GM12878 (cell line): ENCODE results near the gene PDE8B. TPM values are rescaled to one million over a fixed set of nuclear protein-coding genes. Genes with fewer than 3 reads are reported as not detected.

Experiments used
- ATAC-seq: fragments of 200-7000 bp; cut with Tn5 transposase; 3 replicates; pipeline ENCODE4 v1.9.1; 2020; ENCODE audit warnings: mild to moderate bottlenecking, moderate library complexity
- BruUV-seq: library from RNA; stranded (reverse); fragments of 400-500 nt; replicated peaks from 2 replicates; lab custom pipeline; 2021; lab: Mats Ljungman, UMichigan
- CTCF ChIA-PET: fragments of 300-600 bp; sonication (Branson Sonifier 250); formaldehyde crosslinking; extraction: SDS; loops from one replicate; lab custom pipeline; 2021; ENCODE audit warnings: inconsistent platforms; lab: Yijun Ruan, JAX
- POLR2A ChIA-PET: fragments of 350-600 bp; formaldehyde crosslinking; extraction: SDS; loops from one replicate; lab custom pipeline; 2021; ENCODE audit warnings: inconsistent platforms; lab: Charles Lee
- RAD21 ChIA-PET: fragments of 300-600 bp; sonication (Branson Sonifier 250); formaldehyde crosslinking; loops from one replicate; lab custom pipeline; 2023; ENCODE audit warnings: antibody characterized with exemption; ENCODE audit not compliant: unreplicated experiment; lab: Charles Lee
- SMC1A ChIA-PET: fragments of 300-600 bp; sonication (Branson Sonifier 250); formaldehyde crosslinking; loops from one replicate; lab custom pipeline; 2023; ENCODE audit not compliant: unreplicated experiment, uncharacterized antibody; lab: Charles Lee
- DNase-seq: peaks from one replicate; pipeline ENCODE4 v3.0.0-alpha.2; 2011; ENCODE audit warnings: low read depth, low spot score
- FAIRE-seq: peaks from 3 replicates; lab custom pipeline; 2011; peaks lifted over from hg19 to GRCh38; lab: Jason Lieb, UNC
- H2AFZ ChIP-seq: 2 replicates; pipeline ENCODE4 v1.6.0; 2011; ENCODE audit warnings: low read depth, low read length, control low read depth; ENCODE audit not compliant: control insufficient read depth
- H3K27ac ChIP-seq: 2 replicates; pipeline ENCODE4 v1.5.1; 2011; ENCODE audit warnings: control low read depth; ENCODE audit not compliant: control insufficient read depth, insufficient read depth
- H3K27me3 ChIP-seq, 2 experiments: replicated peaks in 1 of 2; 2 replicates each; pipeline versions ENCODE4 v1.6.0 to v1.6.1; 2011; ENCODE audit warnings: low read length in 1 of 2; ENCODE audit not compliant: control insufficient read depth in 2 of 2, insufficient read depth in 2 of 2
- H3K36me3 ChIP-seq, 2 experiments: 2 replicates each; pipeline ENCODE4 v1.5.1; 2011; ENCODE audit warnings: low read length in 1 of 2; ENCODE audit not compliant: control insufficient read depth in 2 of 2, insufficient read depth in 2 of 2
- H3K4me1 ChIP-seq: 2 replicates; pipeline ENCODE4 v1.6.1; 2011; ENCODE audit warnings: mild to moderate bottlenecking, low read length, moderate library complexity, mixed read lengths; ENCODE audit not compliant: control insufficient read depth, insufficient read depth
- H3K4me2 ChIP-seq: 2 replicates; pipeline ENCODE4 v1.6.0; 2011; ENCODE audit warnings: control low read depth; ENCODE audit not compliant: control insufficient read depth, insufficient read depth
- H3K4me3 ChIP-seq: fragments of 200-600 bp; sonication (generic); 2 replicates; pipeline ENCODE4 v1.5.1; 2016
- H3K79me2 ChIP-seq: 2 replicates; pipeline ENCODE4 v1.6.0; 2011; ENCODE audit warnings: low read length; ENCODE audit not compliant: control insufficient read depth, insufficient read depth
- H3K9ac ChIP-seq: 2 replicates; pipeline ENCODE4 v1.8.0; 2011; ENCODE audit warnings: low read length, control low read depth, mixed read lengths; ENCODE audit not compliant: control insufficient read depth, insufficient read depth
- H3K9me3 ChIP-seq: replicated peaks from 3 replicates; pipeline ENCODE4 v1.5.1; 2011; ENCODE audit warnings: mild to moderate bottlenecking, low read length; ENCODE audit not compliant: control insufficient read depth, insufficient read depth
- H4K20me1 ChIP-seq: 2 replicates; pipeline ENCODE4 v1.6.0; 2011; ENCODE audit not compliant: control insufficient read depth, insufficient read depth
- BMI1 ChIP-seq: fragments of 450-650 bp; IDR thresholded peaks from 2 replicates; pipeline ENCODE4 v1.6.1; 2016; ENCODE audit warnings: mild to moderate bottlenecking, moderate library complexity, borderline replicate concordance
- CHD2 ChIP-seq: IDR thresholded peaks from 2 replicates; pipeline ENCODE4 v1.6.1; 2011; ENCODE audit warnings: low read depth, low read length, improper control_type of control experiment, borderline replicate concordance
- CREM ChIP-seq: IDR thresholded peaks from 2 replicates; pipeline ENCODE4 v1.6.1; 2014; ENCODE audit warnings: antibody characterized with exemption, low read depth
- CTCF ChIP-seq, 3 experiments: IDR thresholded peaks in 2 of 3; conservative IDR thresholded peaks in 1 of 3; 2 replicates each; pipeline ENCODE4 v1.5.1; 2011; ENCODE audit warnings: low read depth in 3 of 3, low read length in 3 of 3, mild to moderate bottlenecking in 3 of 3, control low read depth in 2 of 3, moderate library complexity in 2 of 3, inconsistent platforms in 1 of 3, mixed read lengths in 1 of 3; ENCODE audit not compliant: control insufficient read depth in 2 of 3, insufficient read depth in 1 of 3; ENCODE audit errors: extremely low read depth in 1 of 3
- EP300 ChIP-seq, 2 experiments: fragments of 150-350 bp in 1 of 2; IDR thresholded peaks; 2 replicates each; pipeline ENCODE4 v1.6.1; 2011 to 2012; ENCODE audit warnings: low read depth in 2 of 2, low read length in 2 of 2, borderline replicate concordance in 1 of 2, improper control_type of control experiment in 1 of 2, inconsistent platforms in 1 of 2; ENCODE audit not compliant: control insufficient read depth in 1 of 2
- EZH2 ChIP-seq: IDR thresholded peaks from 2 replicates; pipeline ENCODE4 v1.6.1; 2012; ENCODE audit warnings: low read depth, mild to moderate bottlenecking, control low read depth, inconsistent platforms, low read length, borderline replicate concordance; ENCODE audit not compliant: control insufficient read depth
- JUNB ChIP-seq: IDR thresholded peaks from 2 replicates; pipeline ENCODE4 v1.6.1; 2016; ENCODE audit warnings: antibody characterized with exemption, mild to moderate bottlenecking
- NBN ChIP-seq: fragments of 450-650 bp; IDR thresholded peaks from 2 replicates; pipeline ENCODE4 v1.6.1; 2016
- NFYB ChIP-seq: IDR thresholded peaks from 2 replicates; pipeline ENCODE4 v1.6.1; 2011; ENCODE audit warnings: low read depth, mild to moderate bottlenecking, low read length, improper control_type of control experiment, moderate library complexity; ENCODE audit not compliant: insufficient read depth
- PAX5 ChIP-seq: IDR thresholded peaks from 2 replicates; pipeline ENCODE4 v1.6.1; 2011; ENCODE audit warnings: low read depth, low read length, borderline replicate concordance
- SRF ChIP-seq, 2 experiments: IDR thresholded peaks; 2 replicates each; pipeline ENCODE4 v1.6.1; 2011; ENCODE audit warnings: low read depth in 2 of 2, low read length in 2 of 2, mild to moderate bottlenecking in 1 of 2, moderate library complexity in 1 of 2
- STAT1 ChIP-seq: fragments of 450-650 bp; conservative IDR thresholded peaks from 2 replicates; pipeline ENCODE4 v1.6.1; 2014; ENCODE audit warnings: antibody characterized with exemption, mild to moderate bottlenecking
- SUPT20H ChIP-seq: IDR thresholded peaks from 2 replicates; pipeline ENCODE4 v1.6.1; 2011; ENCODE audit warnings: low read depth, mild to moderate bottlenecking, low read length, moderate library complexity, borderline replicate concordance; ENCODE audit not compliant: control insufficient read depth
- TARDBP ChIP-seq: IDR thresholded peaks from 2 replicates; pipeline ENCODE4 v1.6.1; 2016; ENCODE audit warnings: borderline replicate concordance
- WGBS: methylation state at CpG from one replicate; pipeline ENCODE4 v1.1.6; 2016; ENCODE audit warnings: low lambda C conversion rate; ENCODE audit not compliant: insufficient replicate concordance, insufficient coverage; ENCODE audit errors: missing lambda C conversion rate; 5-methylcytosine and 5-hydroxymethylcytosine counted together
- in situ Hi-C: fragments of 300-500 bp; cut with MboI; formaldehyde crosslinking; loops from 9 replicates; pipeline ENCODE4 v1.14.3; 2018; ENCODE audit warnings: mixed read lengths
- intact Hi-C: fragments of 100-400 bp; cut with micrococcal nuclease; formaldehyde crosslinking; loops from one replicate; pipeline ENCODE4 v1.14.2; 2022; ENCODE audit not compliant: unreplicated experiment
- polyA plus RNA-seq, 11 experiments: library from polyadenylated mRNA; depleted of rRNA in 4 of 11; unstranded in 6 of 11; stranded (reverse) in 5 of 11; fragments of >200 nt; fragmentation: Nextera tagmentation in 4 of 11; fragmentation: Illumina TruSeq in 1 of 11; extraction: Ambion mirVana in 4 of 11; extraction: Trizol in 1 of 11; gene quantifications; 1 replicate in 1 of 11; 2 replicates in 10 of 11; pipeline versions ENCODE4 v1.2.1 to v1.2.3, GENCODE V29; 2011 to 2016; ENCODE audit warnings: inconsistent platforms in 2 of 11, missing spikeins in 2 of 11, low read depth in 1 of 11
- total RNA-seq, 4 experiments: library from RNA; depleted of rRNA in 3 of 4; stranded (reverse); fragments of >200 nt in 3 of 4; fragmentation: Illumina TruSeq in 1 of 4; extraction: Trizol in 1 of 4; gene quantifications; 2 replicates each; pipeline versions ENCODE4 v1.2.1 to v1.2.3, GENCODE V29; 2013 to 2021
- TF ChIP-seq, protein P1 (sequence below): fragments of 450-650 bp; IDR thresholded peaks from 2 replicates; pipeline ENCODE4 v1.6.1; 2018; ENCODE audit warnings: borderline replicate concordance, mild to moderate bottlenecking; ENCODE audit not compliant: partially characterized antibody

Gene PDE8B
- total and polyA plus RNA-seq, 10 of the 15 experiments (the other 5 are each of a cell fraction or from before 2014, with no cell fraction given): 0.03 to 0.44 (median 0.20) TPM; not detected in 3

DNA sequence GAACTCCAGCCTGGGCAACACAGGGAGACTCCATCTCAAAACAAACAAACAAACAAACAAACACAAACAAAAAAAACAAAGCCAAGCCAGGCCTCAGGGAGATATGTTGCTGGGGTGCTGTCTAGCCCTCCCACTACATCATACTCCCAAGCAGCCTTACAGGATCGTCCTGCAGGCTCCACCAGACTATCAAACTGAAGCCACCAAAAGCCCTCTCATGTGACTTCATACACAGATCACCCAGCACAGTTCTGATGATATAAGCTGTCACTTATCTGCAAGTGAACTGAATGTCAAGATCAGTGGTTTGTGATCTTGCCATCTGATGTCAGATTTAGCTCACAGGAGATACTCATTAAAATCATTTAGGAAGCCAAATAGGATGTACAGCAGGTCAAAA, 238.4 kb downstream of the PDE8B start:
- no peak overlapping the region for H3K9ac ChIP-seq
- H3K4me1 ChIP-seq: no peaks in the 10 kb centered on the region
- no peak overlapping the region for H3K4me3 ChIP-seq
- WGBS: 27% methylated on average over 1 of the region's 1 CpG
- H4K20me1 ChIP-seq: no peaks in the 10 kb centered on the region
- H3K4me2 ChIP-seq: no peak overlapping the region
- POLR2A ChIA-PET: no interaction called here
- no peaks in the 10 kb centered on the region for H3K79me2 ChIP-seq
- ATAC-seq (no peak), FAIRE-seq (no peak), DNase-seq (no peak)
- H3K36me3 ChIP-seq: peaks cover 3 to 16% of the 10 kb centered on the region in 2 experiments; a peak in 3 of 4 replicates
- TF ChIP-seq TARDBP: no peak
- TF ChIP-seq CREM: no peak
- TF ChIP-seq, protein P1, sequence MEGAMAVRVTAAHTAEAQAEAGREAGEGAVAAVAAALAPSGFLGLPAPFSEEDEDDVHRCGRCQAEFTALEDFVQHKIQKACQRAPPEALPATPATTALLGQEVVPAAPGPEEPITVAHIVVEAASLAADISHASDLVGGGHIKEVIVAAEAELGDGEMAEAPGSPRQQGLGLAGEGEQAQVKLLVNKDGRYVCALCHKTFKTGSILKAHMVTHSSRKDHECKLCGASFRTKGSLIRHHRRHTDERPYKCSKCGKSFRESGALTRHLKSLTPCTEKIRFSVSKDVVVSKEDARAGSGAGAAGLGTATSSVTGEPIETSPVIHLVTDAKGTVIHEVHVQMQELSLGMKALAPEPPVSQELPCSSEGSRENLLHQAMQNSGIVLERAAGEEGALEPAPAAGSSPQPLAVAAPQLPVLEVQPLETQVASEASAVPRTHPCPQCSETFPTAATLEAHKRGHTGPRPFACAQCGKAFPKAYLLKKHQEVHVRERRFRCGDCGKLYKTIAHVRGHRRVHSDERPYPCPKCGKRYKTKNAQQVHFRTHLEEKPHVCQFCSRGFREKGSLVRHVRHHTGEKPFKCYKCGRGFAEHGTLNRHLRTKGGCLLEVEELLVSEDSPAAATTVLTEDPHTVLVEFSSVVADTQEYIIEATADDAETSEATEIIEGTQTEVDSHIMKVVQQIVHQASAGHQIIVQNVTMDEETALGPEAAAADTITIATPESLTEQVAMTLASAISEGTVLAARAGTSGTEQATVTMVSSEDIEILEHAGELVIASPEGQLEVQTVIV: no peak
- TF ChIP-seq SRF (IDR thresholded peaks at IDR 0.05; ENCODE audit: low read depth in 2 of 2, low read length in 2 of 2): no peak
- TF ChIP-seq STAT1: no peak
- TF ChIP-seq EZH2: no peak
- TF ChIP-seq CHD2: no peak
- no peak for TF ChIP-seq SUPT20H
- TF ChIP-seq EP300 (IDR thresholded peaks at IDR 0.05; ENCODE audit: borderline replicate concordance in 1 of 2, control insufficient read depth in 1 of 2, low read depth in 2 of 2, low read length in 2 of 2): no peak
- no peak for TF ChIP-seq CTCF (IDR thresholded peaks at IDR 0.05 in 2 of 3, conservative IDR thresholded peaks at IDR 0.05 in 1 of 3; ENCODE audit: control insufficient read depth in 2 of 3, extremely low read depth in 1 of 3, insufficient read depth in 1 of 3, low read depth in 3 of 3, low read length in 3 of 3)
- TF ChIP-seq PAX5: no peak
- TF ChIP-seq BMI1: no peak
- TF ChIP-seq JUNB: no peak
- no peak for TF ChIP-seq NFYB
- TF ChIP-seq NBN: no peak
- no peaks in the 10 kb centered on the region; the same call in 2 of the 3 replicates for H3K9me3 ChIP-seq
- H3K27me3 ChIP-seq: no peaks in the 10 kb centered on the region
- RAD21 ChIA-PET: interaction anchor here (1.4 kb wide), 1 partner anchor 11 kb away, joined by 6 read pairs; no protein-coding TSS in a partner anchor
- in situ Hi-C loops (no loop called here), intact Hi-C loops (no loop called here)
- CTCF ChIA-PET: interaction anchor here (1.2 kb wide), 2 partner anchors 37 to 97 kb away, joined by 3 to 4 read pairs; no protein-coding TSS in a partner anchor
- no peak overlapping the region for H3K27ac ChIP-seq
- SMC1A ChIA-PET: no interaction called here
- no peak overlapping the region for H2AFZ ChIP-seq
- no TSS peak for BruUV-seq
